Testis (tissue), 3 donors: ENCODE data around the gene CPT1B. TPM values are rescaled to one million over a fixed set of nuclear protein-coding genes. Genes with fewer than 3 reads are reported as not detected.

Source experiments
- DNase-seq: peaks from one replicate; pipeline ENCODE4 v3.0.0-alpha.2; 2019
- H3K27ac ChIP-seq, 2 donors: fragments of 200-600 bp; sonication (generic); one replicate each; pipeline ENCODE4 v1.5.1; 2019
- H3K27me3 ChIP-seq: fragments of 200-600 bp; sonication (generic); one replicate; pipeline ENCODE4 v1.5.1; 2019
- H3K36me3 ChIP-seq: fragments of 200-600 bp; sonication (generic); one replicate; pipeline ENCODE4 v1.5.1; 2017; ENCODE audit warnings: low read depth; ENCODE audit errors: missing control alignments
- H3K4me1 ChIP-seq: fragments of 200-600 bp; sonication (generic); one replicate; pipeline ENCODE4 v1.5.1; 2019
- H3K4me3 ChIP-seq, 2 donors: fragments of 200-600 bp; sonication (generic); one replicate each; pipeline ENCODE4 v1.5.1; 2017 to 2019
- H3K9me3 ChIP-seq: fragments of 200-600 bp; sonication (generic); one replicate; pipeline ENCODE4 v1.5.1; 2017
- POLR2A ChIP-seq: fragments of 450-650 bp; IDR thresholded peaks from one replicate; pipeline ENCODE4 v1.6.1; 2017; ENCODE audit warnings: antibody characterized with exemption, mild to moderate bottlenecking, moderate library complexity
- WGBS, 2 donors: methylation state at CpG; one replicate each; pipeline ENCODE4 v1.1.5; 2018; 5-methylcytosine and 5-hydroxymethylcytosine counted together
- intact Hi-C: fragments of 100-400 bp; cut with DNase I; formaldehyde crosslinking; loops from one replicate; pipeline ENCODE4 v1.15.1; 2023; ENCODE audit warnings: low total_unique reads
- polyA plus RNA-seq: library from polyadenylated mRNA; stranded (reverse); fragments of 350-450 nt; fragmentation: Illumina TruSeq; extraction: RNeasy Lipid Tissue Mini Kit (QIAGEN cat#74804); gene quantifications from one replicate; pipeline ENCODE4 v1.2.3, GENCODE V29; 2014; ENCODE audit warnings: low read depth, low replicate concordance; ENCODE audit not compliant: insufficient read depth
- total RNA-seq, 2 donors: library from RNA; depleted of rRNA; stranded (reverse); fragments of >200 nt; gene quantifications; one replicate each; pipeline ENCODE4 v1.2.3, GENCODE V29; 2016
- TF ChIP-seq, protein P1 (sequence below), 3 experiments: fragments of 450-650 bp in 2 of 3; fragments of 200-600 bp in 1 of 3; sonication (generic) in 1 of 3; IDR thresholded peaks; one replicate each; pipeline ENCODE4 v1.5.1; 2016 to 2019; ENCODE audit warnings: antibody characterized with exemption in 3 of 3, mild to moderate bottlenecking in 2 of 3, moderate library complexity in 1 of 3

CPT1B gene
- total and polyA plus RNA-seq, 3 donors from 2014 or later: 103 to 224 (median 123) TPM

DNA sequence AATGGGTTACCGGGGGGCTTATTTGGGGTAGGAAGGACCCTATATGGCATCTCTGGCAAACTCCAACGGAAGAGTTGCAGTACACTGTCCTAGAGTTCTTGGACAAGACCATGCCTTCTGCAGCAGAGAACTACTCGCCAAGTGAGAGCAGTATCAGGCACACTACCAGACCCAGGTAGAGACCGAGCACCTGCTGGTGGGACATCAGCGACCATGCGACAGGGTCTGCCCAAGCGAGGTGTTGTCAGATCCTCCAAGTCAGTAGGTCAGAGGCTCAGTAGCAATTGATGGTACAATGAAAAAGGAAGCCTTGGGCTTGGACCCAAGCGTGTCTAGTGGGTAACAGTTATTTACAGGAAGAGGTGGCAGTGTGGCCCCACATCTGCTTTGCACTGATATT is 7.6 kb upstream of the CPT1B start:
- DNase-seq: no peak
- 93 to 97% methylated on average over 8 of the region's 8 CpGs for WGBS, 2 donors

DNA sequence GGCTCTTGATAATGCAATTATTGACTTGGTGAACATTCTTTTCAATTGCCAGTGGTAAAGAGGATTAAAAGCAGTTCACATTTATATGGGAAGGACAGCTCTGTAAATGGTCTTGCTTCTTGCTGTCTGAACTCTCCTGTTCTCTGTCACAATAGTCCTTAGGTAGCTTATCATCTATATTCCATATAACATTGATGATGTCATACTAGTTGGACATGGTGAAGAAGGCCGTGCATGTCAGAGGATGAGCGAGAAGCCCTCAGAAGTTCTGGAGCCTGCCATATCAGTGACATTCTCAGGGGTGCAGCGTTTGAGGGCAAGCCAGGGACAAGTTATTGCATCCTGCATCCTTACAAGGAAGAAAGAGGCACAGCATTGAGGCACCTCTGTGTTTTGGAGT is 7.0 kb upstream of the CPT1B start:
- Histone ChIP-seq H3K9me3 (no peaks in the 10 kb centered on the region), H3K4me1 (peaks cover 14% of the 10 kb centered on the region), H3K4me3 (no peak overlapping the region), H3K27ac (no peak overlapping the region), H3K27me3 (no peaks in the 10 kb centered on the region), H3K36me3 (no peaks in the 10 kb centered on the region)
- no peak for DNase-seq
- 89 to 99% methylated on average over 3 of the region's 3 CpGs for WGBS, 2 donors
- intact Hi-C loops: no loop called here
- TF ChIP-seq, protein P1, sequence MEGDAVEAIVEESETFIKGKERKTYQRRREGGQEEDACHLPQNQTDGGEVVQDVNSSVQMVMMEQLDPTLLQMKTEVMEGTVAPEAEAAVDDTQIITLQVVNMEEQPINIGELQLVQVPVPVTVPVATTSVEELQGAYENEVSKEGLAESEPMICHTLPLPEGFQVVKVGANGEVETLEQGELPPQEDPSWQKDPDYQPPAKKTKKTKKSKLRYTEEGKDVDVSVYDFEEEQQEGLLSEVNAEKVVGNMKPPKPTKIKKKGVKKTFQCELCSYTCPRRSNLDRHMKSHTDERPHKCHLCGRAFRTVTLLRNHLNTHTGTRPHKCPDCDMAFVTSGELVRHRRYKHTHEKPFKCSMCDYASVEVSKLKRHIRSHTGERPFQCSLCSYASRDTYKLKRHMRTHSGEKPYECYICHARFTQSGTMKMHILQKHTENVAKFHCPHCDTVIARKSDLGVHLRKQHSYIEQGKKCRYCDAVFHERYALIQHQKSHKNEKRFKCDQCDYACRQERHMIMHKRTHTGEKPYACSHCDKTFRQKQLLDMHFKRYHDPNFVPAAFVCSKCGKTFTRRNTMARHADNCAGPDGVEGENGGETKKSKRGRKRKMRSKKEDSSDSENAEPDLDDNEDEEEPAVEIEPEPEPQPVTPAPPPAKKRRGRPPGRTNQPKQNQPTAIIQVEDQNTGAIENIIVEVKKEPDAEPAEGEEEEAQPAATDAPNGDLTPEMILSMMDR (IDR thresholded peaks at IDR 0.05): no peak
- no peak for TF ChIP-seq POLR2A

More for the DNA sequence above, 7.6 kb upstream of the CPT1B start:
- peaks cover 14% of the 10 kb centered on the region for H3K4me1 ChIP-seq
- no peak overlapping the region for H3K27ac ChIP-seq
- intact Hi-C loops: no loop called here
- TF ChIP-seq, protein P1 (IDR thresholded peaks at IDR 0.05): no peak
- TF ChIP-seq POLR2A: no peak
- no peaks in the 10 kb centered on the region for H3K9me3 ChIP-seq
- H3K4me3 ChIP-seq: no peak overlapping the region
- no peaks in the 10 kb centered on the region for H3K36me3 ChIP-seq
- no peaks in the 10 kb centered on the region for H3K27me3 ChIP-seq

DNA sequence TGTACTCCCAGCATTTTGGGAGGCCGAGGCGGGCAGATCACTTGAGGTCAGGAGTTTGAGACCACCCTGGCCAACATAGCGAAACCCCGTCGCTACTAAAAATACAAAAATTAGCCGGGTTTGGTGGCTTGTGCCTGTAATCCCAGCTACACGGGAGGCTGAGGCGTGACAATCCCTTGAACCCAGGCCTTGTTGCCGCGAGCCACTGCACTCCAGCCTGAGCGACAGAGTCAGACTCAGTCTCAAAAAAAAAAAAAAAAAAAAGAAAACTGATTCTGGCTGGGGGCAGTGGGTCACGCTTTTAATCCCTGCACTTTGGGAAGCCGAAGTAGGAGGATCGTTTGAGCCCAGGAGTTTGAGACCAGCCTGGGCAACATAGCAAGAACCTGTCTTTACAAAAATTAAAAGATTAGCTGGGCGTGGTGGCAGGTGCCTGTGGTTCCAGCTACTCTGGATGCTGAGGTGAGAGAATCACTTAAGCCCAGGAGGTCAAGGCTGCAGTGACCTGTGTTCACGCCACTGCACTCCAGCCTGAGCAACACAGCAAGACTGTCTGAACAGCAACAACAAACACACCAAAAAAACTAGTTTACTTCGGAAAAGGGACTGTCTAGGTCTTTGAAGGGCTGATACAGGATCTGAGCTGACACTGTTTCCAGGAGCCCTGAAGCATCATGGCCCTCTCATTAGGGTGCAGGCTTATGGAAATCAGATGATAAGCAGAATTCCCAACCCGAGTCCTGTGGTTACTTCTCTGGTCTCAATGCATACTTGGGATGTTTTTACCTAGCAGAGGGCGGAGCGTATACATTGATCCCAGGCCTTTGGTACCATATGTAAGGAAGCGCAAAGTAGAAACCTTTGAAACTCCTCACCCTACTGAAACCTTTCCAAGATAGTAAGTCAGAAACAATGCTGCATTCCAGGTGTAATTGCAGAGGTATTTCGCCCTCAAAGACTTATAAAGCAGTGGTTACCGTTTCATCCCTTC is 6.2 kb upstream of the CPT1B start:
- 84 to 88% methylated on average over 23 of the region's 23 CpGs for WGBS, 2 donors
- intact Hi-C loops: no loop called here
- no peaks in the 10 kb centered on the region for H3K27me3 ChIP-seq
- no peak overlapping the region for H3K4me3 ChIP-seq
- H3K4me1 ChIP-seq: peaks cover 14% of the 10 kb centered on the region
- no peaks in the 10 kb centered on the region for H3K36me3 ChIP-seq
- no peak for DNase-seq
- no peak for TF ChIP-seq POLR2A
- TF ChIP-seq, protein P1 (IDR thresholded peaks at IDR 0.05): no peak
- H3K27ac ChIP-seq: no peak overlapping the region
- no peaks in the 10 kb centered on the region for H3K9me3 ChIP-seq

DNA sequence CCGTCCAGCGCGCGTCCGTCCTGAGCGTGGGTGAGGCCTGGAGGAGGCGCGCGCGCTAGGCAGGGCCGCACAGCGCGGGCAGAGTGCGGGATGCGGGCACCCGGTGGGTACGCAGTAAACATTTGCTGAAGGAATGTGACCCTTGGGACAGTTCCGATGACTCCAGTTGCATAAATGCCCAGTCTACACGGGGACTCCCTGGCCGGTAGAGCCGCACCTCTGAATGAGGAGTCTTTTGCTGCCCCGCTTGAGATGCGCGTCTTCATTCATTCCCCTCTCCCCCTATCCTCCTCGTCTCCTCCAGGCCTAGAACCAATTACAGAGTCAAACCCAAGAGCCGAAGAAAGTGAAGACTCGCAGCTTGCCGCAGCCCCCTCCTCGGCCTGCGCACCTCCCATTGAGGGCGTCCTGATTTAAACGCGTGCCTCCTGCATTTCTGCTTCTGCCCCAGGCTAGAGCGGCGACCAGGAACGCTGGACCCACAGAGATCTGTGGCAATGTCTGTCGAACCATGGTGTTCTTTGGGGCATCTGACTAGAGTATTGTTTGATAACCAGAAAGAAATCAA is 5.2 kb upstream of the CPT1B start:
- H3K36me3 ChIP-seq: no peaks in the 10 kb centered on the region
- intact Hi-C loops: no loop called here
- no peaks in the 10 kb centered on the region for H3K9me3 ChIP-seq
- no peak for TF ChIP-seq POLR2A
- TF ChIP-seq, protein P1 (IDR thresholded peaks at IDR 0.05): no peak
- DNase-seq: no peak
- peak overlapping the region; percentile 81 to 97 for H3K4me3 ChIP-seq
- peak overlapping the region; percentile 16 to 97 for H3K27ac ChIP-seq
- 5% methylated on average over 28 to 37 of the region's 37 CpGs for WGBS, 2 donors
- H3K4me1 ChIP-seq: peaks cover 19% of the 10 kb centered on the region
- no peaks in the 10 kb centered on the region for H3K27me3 ChIP-seq
